ENCODE measurements around the gene SSC4D. TPM values are rescaled to one million over a fixed set of nuclear protein-coding genes. Genes with fewer than 3 reads are reported as not detected.

SSC4D gene
- total RNA-seq, 1 experiment from 2014 or later: 18.1 TPM

GRCh38 chr7:76356115-76356514 lies 53.4 kb downstream of the SSC4D start:
- no peak for TF ChIP-seq E2F1 (CRISPR knock-in tag; IDR thresholded peaks at IDR 0.05)
- TF ChIP-seq KAT7 (CRISPR knock-in tag; IDR thresholded peaks at IDR 0.05; ENCODE audit: borderline replicate concordance): no peak
- TF ChIP-seq EMX1 (CRISPR knock-in tag; IDR thresholded peaks at IDR 0.05): no peak
- no peak for TF ChIP-seq SMAD3 (CRISPR knock-in tag; IDR thresholded peaks at IDR 0.05; ENCODE audit: borderline replicate concordance)
- TF ChIP-seq, protein P1, sequence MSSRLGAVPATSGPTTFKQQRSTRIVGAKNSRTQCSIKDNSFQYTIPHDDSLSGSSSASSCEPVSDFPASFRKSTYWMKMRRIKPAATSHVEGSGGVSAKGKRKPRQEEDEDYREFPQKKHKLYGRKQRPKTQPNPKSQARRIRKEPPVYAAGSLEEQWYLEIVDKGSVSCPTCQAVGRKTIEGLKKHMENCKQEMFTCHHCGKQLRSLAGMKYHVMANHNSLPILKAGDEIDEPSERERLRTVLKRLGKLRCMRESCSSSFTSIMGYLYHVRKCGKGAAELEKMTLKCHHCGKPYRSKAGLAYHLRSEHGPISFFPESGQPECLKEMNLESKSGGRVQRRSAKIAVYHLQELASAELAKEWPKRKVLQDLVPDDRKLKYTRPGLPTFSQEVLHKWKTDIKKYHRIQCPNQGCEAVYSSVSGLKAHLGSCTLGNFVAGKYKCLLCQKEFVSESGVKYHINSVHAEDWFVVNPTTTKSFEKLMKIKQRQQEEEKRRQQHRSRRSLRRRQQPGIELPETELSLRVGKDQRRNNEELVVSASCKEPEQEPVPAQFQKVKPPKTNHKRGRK (CRISPR knock-in tag; IDR thresholded peaks at IDR 0.05; ENCODE audit: borderline replicate concordance): no peak
- no peak for TF ChIP-seq TEAD4 (CRISPR knock-in tag; IDR thresholded peaks at IDR 0.05)
- no peak for TF ChIP-seq ZNF416 (CRISPR knock-in tag; IDR thresholded peaks at IDR 0.05)
- no peak for TF ChIP-seq GABPB1 (CRISPR knock-in tag; IDR thresholded peaks at IDR 0.05)
- TF ChIP-seq PREB (CRISPR knock-in tag; IDR thresholded peaks at IDR 0.05; ENCODE audit: borderline replicate concordance): no peak
- TF ChIP-seq GTF2I (CRISPR knock-in tag; conservative IDR thresholded peaks at IDR 0.05): no peak
- H3K27me3 Mint-ChIP-seq (ENCODE audit: low read depth): no peaks in the 10 kb centered on the region
- ChIA-PET CTCF (no interaction called here), POLR2A (no interaction called here)
- peak overlapping the region; percentile 11; the same call in 1 of the 2 replicates for H3K27ac Mint-ChIP-seq
- peaks cover 59% of the 10 kb centered on the region for H3K4me1 Mint-ChIP-seq
- ATAC-seq (no peak), DNase-seq (ENCODE audit: low spot score) (no peak)
- peak overlapping the region; percentile 96 for H3K4me3 Mint-ChIP-seq
- H3K36me3 Mint-ChIP-seq: peaks cover 61% of the 10 kb centered on the region
- peaks cover 12% of the 10 kb centered on the region for H3K9me3 Mint-ChIP-seq

- Mint-ChIP-seq H3K27me3 (ENCODE audit: low read depth) (no peaks in the 10 kb centered on the region), H3K4me3 (peak overlapping the region; percentile 96), H3K36me3 (peaks cover 71% of the 10 kb centered on the region), H3K27ac (peak overlapping the region; percentile 19; the same call in 1 of the 2 replicates), H3K9me3 (peaks cover 13% of the 10 kb centered on the region), H3K4me1 (peaks cover 61% of the 10 kb centered on the region)
- ATAC-seq (no peak), DNase-seq (ENCODE audit: low spot score) (no peak)
- ChIA-PET CTCF (interaction anchor here (0.6 to 1.4 kb wide), 2 partner anchors 37 to 169 kb away, joined by 3 read pairs; no protein-coding TSS in a partner anchor), POLR2A (interaction anchor here (1.5 kb wide), 1 partner anchor 36 kb away, joined by 8 read pairs; no protein-coding TSS in a partner anchor)
- TF ChIP-seq CREB1 (CRISPR knock-in tag; IDR thresholded peaks at IDR 0.05) (no peak), NFATC4 (CRISPR knock-in tag; IDR thresholded peaks at IDR 0.05) (no peak), PREB (CRISPR knock-in tag; IDR thresholded peaks at IDR 0.05; ENCODE audit: borderline replicate concordance) (no peak), MAX (CRISPR knock-in tag; IDR thresholded peaks at IDR 0.05) (no peak), MXD4 (CRISPR knock-in tag; IDR thresholded peaks at IDR 0.05; ENCODE audit: borderline replicate concordance) (no peak), TCF7 (CRISPR knock-in tag; IDR thresholded peaks at IDR 0.05; ENCODE audit: low read depth) (no peak), FOXJ3 (CRISPR knock-in tag; IDR thresholded peaks at IDR 0.05; ENCODE audit: borderline replicate concordance) (no peak), ATF6 (CRISPR knock-in tag; IDR thresholded peaks at IDR 0.05) (no peak), NFE2L1 (CRISPR knock-in tag; IDR thresholded peaks at IDR 0.05) (no peak), SMAD4 (CRISPR knock-in tag; IDR thresholded peaks at IDR 0.05) (no peak), ELF4 (CRISPR knock-in tag; IDR thresholded peaks at IDR 0.05; ENCODE audit: low read depth) (no peak), ZNF121 (CRISPR knock-in tag; IDR thresholded peaks at IDR 0.05) (no peak), ZBTB43 (CRISPR knock-in tag; IDR thresholded peaks at IDR 0.05) (no peak)
- TF ChIP-seq, protein P2, sequence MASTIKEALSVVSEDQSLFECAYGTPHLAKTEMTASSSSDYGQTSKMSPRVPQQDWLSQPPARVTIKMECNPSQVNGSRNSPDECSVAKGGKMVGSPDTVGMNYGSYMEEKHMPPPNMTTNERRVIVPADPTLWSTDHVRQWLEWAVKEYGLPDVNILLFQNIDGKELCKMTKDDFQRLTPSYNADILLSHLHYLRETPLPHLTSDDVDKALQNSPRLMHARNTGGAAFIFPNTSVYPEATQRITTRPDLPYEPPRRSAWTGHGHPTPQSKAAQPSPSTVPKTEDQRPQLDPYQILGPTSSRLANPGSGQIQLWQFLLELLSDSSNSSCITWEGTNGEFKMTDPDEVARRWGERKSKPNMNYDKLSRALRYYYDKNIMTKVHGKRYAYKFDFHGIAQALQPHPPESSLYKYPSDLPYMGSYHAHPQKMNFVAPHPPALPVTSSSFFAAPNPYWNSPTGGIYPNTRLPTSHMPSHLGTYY (CRISPR knock-in tag; IDR thresholded peaks at IDR 0.05): no peak
- TF ChIP-seq, protein P3, sequence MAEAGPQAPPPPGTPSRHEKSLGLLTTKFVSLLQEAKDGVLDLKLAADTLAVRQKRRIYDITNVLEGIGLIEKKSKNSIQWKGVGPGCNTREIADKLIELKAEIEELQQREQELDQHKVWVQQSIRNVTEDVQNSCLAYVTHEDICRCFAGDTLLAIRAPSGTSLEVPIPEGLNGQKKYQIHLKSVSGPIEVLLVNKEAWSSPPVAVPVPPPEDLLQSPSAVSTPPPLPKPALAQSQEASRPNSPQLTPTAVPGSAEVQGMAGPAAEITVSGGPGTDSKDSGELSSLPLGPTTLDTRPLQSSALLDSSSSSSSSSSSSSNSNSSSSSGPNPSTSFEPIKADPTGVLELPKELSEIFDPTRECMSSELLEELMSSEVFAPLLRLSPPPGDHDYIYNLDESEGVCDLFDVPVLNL (CRISPR knock-in tag; IDR thresholded peaks at IDR 0.05; ENCODE audit: borderline replicate concordance, low read depth): no peak
Measured at GRCh38 chr7:76354981-76355730, 54.3 kb downstream of the SSC4D start.

Measured in WTC11 (cell line).